ENCODE results near the gene CENPE.

CENPE gene

DNA sequence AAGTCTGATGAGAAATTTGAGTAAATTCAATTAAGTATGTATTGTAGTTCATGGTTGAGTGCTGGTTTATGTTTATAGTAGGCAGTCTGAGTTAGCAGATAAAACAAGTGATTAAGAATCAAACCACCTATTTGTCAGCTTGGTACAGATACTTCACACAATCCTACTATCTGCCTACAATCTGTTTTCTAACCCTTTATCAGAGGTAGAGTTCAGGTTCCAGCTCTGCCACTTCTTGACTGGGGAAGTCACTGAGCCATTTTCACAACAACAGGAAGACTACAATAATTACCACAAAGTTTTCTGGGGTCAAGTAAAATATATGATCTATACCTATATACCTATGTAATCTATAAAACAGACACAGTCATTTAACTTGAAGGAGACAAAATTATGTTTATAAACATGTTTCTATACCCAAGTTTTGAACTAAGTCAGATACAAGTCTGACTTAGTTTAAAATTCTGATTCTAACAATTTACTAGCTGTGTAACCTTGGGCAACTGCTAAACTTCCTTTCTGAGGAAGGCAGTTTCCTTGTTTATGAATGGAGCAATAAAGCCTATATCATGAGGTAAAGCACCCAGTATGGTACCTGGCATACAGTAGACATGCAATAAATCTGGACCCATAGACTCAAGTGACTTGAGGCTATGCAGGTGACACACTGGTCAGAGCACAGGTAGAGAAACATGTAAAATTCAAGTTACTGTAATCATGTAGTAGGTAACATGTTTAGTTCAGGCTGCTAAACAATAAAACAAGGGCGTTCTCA lies 61.3 kb downstream of the CENPE start:
- DNase-seq (ENCODE audit: low read depth): no peak

DNA sequence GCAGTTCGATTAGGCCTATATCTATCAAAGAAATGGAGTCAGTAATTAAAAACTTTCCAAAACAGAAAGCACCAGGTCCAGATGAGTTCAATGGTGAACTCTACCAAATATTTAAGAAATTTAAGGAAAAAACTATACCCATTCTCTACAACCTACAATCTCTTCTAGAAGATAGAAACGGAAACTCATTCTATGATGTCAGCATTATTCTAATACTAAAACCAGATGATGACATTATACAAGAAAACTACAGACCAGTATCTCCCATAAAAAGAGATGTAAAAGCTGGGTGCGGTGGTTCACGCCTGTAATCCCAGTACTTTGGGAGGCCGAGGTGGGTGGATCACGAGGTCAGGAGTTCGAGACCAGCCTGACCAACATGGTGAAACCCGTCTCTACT lies 69.0 kb downstream of the CENPE start:
- DNase-seq (ENCODE audit: low read depth): no peak

GRCh38 chr4:103126126-103126525 lies 72.0 kb downstream of the CENPE start:
- no peak for DNase-seq (ENCODE audit: low read depth)

DNA sequence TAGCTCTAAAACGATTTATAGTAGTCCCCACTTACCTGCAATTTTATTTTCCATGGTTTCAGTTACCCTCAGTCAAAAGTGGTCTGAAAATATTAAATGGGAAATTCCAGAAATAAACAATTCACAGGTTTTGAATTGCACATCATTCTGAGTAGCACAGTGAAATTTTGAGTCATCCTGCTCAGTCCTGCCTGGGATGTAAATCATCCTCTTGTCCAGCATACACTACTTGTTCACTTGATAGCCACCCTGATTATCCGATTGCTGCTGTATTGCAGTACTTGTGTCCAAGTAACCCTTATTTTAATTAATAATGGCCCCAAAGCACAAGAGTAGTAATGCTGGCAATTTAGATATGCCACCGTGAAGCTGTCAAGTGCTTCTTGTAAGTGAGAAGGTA lies 75.0 kb downstream of the CENPE start:
- peak; percentile 46 for DNase-seq (ENCODE audit: low read depth)

DNA sequence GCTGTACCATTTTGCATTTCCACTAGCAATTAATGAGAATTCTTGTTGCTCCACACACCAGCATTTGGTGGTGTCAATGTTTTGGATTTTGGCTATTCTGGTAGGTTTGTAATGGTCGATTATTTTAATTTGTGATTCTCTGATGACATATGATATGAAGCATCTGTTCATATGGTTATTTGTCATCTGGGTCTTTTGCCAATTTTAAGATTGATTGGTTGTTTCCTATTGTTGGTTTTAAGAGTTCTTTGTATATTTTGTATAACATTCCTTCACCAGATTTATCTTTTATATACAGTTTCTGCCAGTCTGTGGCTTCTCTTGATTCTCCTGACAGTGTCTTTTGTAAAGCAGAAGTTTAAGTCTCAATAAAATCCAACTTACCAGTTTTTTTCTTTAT lies 80.0 kb downstream of the CENPE start:
- DNase-seq (ENCODE audit: low read depth): no peak

- DNase-seq (ENCODE audit: low read depth): no peak
These were observed 86.5 kb downstream of the CENPE start for GRCh38 chr4:103111598-103111997.

- DNase-seq (ENCODE audit: low read depth): no peak
These were observed 89.6 kb downstream of the CENPE start for GRCh38 chr4:103108542-103108941.

- peak; percentile 30 for DNase-seq (ENCODE audit: low read depth)
These were observed 92.4 kb downstream of the CENPE start for GRCh38 chr4:103105558-103106356.

DNA sequence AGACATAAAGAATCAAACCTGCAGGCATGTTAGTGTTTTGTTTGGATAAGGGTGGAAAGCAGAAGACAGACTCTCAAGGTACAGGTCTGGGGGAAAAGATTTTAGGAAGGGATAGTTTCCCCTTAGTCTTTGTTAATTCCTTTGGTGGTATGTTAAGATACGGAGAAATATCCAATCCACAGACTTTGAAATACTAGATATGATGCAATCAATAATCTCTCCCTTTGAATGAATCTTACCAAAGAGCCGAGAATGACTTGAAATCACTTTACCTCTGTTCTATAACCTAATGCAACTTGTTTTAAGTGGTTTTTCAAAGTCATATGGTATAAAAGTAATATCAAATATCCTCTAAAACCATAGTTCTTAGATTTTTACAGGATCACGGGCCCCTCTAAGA lies 93.3 kb downstream of the CENPE start:
- DNase-seq (ENCODE audit: low read depth): no peak

GRCh38 chr4:103100691-103101090 lies 97.5 kb downstream of the CENPE start:
- no peak for DNase-seq (ENCODE audit: low read depth)

DNA sequence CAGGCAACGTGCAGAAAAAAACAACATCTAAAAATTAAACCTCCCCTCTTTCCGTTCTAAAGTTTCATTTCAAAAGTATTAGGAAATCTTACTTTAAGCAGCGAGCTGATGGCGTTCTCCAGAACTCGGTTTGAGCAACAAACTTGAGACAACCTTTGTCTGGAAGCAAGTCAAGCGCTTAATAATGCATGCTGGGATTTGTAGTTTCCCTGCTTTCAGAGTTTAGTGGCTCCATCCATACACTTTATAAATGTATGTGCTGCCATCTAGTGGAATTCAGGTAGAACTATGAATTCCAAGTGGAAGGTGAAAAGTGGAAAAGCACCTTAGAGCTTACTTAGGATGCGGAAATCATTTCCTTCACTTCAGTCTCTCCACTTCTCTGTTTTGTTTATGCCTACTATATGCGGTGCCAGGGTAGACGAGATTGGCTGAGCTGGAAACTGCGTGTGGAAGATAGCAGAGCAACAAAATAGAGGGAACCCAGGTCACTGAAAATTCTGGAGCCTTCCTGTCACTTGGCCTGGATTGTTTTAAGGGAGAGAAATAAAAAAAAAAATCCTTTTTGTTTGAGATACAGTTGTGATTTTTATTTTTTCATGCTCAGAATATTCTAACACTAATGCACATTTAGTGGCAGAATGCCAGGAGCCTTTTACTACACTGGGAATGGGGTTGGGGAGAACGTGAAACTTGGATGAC lies 98.3 kb downstream of the CENPE start, which contains the start of gene BDH2:
BDH2 (minus strand) TSS at position 144 of the 702 bp plus-strand sequence. CDS start 3,580 bp downstream, outside the sequence.
- peak; percentile 94 for DNase-seq (ENCODE audit: low read depth)

DNA sequence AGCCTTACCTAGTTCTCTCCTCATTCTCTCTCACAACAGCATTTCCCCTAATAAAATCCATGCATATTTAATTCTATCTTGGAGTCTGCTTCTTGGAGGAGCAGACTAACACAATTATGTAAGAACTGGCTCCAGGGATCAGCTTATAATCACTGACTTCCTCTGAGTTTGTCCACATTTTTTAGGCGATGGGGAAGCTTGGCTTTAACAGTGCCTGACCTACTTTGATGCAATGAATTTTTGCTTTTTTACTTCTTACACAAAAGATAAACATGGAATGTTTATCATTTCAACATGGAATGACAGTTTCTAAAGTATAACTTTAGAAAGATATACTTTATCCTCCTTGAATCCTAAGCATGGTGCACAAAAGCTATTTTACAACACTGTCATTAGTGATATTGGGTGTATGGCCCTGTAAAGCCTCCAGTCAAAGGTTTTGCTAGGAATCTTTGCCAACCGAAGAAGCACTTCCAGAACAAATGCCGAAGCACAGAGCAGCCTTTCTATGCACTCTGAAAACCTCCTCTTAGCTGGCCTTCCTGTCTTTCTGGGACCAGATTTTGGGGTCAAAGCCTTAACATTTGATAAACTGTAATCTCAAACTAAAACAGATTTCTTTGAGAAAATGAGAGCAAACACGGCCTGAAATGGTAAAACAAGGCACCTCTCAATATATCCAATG lies 99.2 kb downstream of the CENPE start:
- DNase-seq (ENCODE audit: low read depth): no peak

- DNase-seq (ENCODE audit: low read depth): no peak
These were observed 99.8 kb downstream of the CENPE start for GRCh38 chr4:103098341-103098740.

DNA sequence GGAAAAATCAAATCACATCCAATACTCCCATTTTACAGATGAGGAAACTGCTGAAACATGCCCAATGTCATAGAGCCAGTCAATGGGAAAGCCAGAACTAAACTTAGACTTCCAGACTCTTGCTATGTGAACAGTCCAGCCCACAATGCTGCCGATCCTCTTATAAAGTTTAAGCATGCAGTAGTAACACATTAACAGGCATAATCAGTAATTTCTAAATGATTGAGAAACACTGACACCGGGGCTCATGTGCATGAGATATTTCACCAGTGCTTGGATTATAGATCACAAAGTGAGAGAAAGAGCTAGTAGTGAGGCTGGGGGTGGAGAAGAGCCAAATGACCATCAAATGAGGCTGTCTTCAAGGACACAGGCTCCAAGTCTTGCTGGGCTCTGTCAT lies 101.0 kb downstream of the CENPE start:
- no peak for DNase-seq (ENCODE audit: low read depth)

GRCh38 chr4:103095080-103095479 lies 103.1 kb downstream of the CENPE start:
- no peak for DNase-seq (ENCODE audit: low read depth)

- DNase-seq (ENCODE audit: low read depth): peak; percentile 20
These were observed 105.9 kb downstream of the CENPE start for GRCh38 chr4:103092245-103092644.

DNA sequence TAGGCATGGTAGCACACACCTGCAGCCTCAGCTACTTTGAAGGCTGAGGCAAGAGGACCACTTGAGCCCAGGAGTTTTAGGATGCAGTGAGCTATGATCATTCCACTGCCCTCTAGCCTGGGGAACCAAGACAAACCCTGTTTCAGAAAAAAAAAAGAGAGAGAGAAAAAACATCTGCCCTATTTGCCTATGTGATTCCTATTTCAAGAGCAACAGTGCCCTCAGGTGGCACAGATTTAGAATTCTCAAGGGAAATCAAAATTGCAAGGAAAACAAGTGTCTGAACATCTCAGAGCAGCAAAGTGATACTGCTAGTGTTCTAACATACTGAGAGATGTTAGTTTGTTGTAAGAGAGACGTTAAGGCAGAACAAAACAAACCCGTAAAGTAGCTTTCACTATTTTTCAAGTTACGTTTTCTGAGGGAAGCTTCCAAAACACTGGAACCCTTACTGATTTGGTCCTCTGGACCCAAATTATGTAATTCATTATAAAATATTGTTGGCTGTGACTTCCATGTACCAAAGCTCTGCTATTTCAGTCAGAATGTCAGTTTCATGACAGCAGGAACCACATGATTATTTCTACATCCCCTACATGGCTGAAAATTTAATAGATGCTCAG lies 106.4 kb downstream of the CENPE start:
- peak; percentile 73 for DNase-seq (ENCODE audit: low read depth)

DNA sequence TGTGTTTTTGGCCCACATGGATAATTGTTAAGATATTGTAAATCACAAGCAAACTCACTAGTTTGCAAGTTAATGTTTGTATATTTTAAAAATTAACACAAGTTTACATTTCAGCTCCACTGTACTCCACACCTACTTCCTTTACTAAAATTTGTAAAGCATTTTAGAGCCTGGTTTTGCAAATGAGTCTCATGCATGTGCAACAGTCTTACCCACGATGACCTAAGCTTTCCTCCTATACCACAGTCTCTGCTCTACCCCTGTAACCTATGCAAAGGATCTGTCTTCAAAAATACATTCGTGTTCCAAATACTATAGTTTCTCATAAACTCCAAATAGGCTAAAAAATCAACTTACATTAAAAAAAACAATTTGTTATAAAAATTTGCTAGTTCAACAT lies 108.7 kb downstream of the CENPE start:
- no peak for DNase-seq (ENCODE audit: low read depth)

- no peak for DNase-seq (ENCODE audit: low read depth)
These were observed 111.6 kb downstream of the CENPE start for GRCh38 chr4:103086551-103086950.

- no peak for DNase-seq (ENCODE audit: low read depth)
These were observed 112.5 kb downstream of the CENPE start for GRCh38 chr4:103085555-103086196.

- DNase-seq (ENCODE audit: low read depth): no peak
These were observed 118.5 kb downstream of the CENPE start for GRCh38 chr4:103079621-103080020.
